ENCODE measurements around the gene ENPP4.
A peak's percentile ranks its signal among the peaks of the same experiment; 100 is the strongest.
"Not testable (repeated sequence)": the region's sequence is repeated elsewhere in the genome, so short reads cannot be mapped to it uniquely, and the experiment has no call there.

Gene ENPP4

GRCh38 chr6:46129629-46130511 lies at the start of gene ENPP4:
ENPP4 (plus strand) TSS chr6:46129989; CDS start chr6:46139584, 9,595 bp downstream.
- DNase-seq (ENCODE audit: low spot score) = peak; percentile 97

- DNase-seq (ENCODE audit: low spot score) = no peak
Measured at GRCh38 chr6:46080111-46080510, 49.7 kb upstream of the ENPP4 start.

GRCh38 chr6:46085688-46086087 lies 44.1 kb upstream of the ENPP4 start:
- DNase-seq (ENCODE audit: low spot score) = not testable (repeated sequence)

- DNase-seq (ENCODE audit: low spot score) = peak; percentile 74
Measured at GRCh38 chr6:46090115-46091079, 39.4 kb upstream of the ENPP4 start.

GRCh38 chr6:46091080-46091478 lies 38.7 kb upstream of the ENPP4 start:
- DNase-seq (ENCODE audit: low spot score) = no peak

- DNase-seq (ENCODE audit: low spot score) = no peak
Measured at GRCh38 chr6:46095251-46095650, 34.5 kb upstream of the ENPP4 start.

- no peak for DNase-seq (ENCODE audit: low spot score)
Measured at GRCh38 chr6:46097366-46097765, 32.4 kb upstream of the ENPP4 start.

GRCh38 chr6:46098678-46099077 lies 31.1 kb upstream of the ENPP4 start:
- DNase-seq (ENCODE audit: low spot score) = no peak

GRCh38 chr6:46099952-46100351 lies 29.8 kb upstream of the ENPP4 start:
- DNase-seq (ENCODE audit: low spot score) = no peak

GRCh38 chr6:46102123-46102522 lies 27.7 kb upstream of the ENPP4 start:
- no peak for DNase-seq (ENCODE audit: low spot score)

- DNase-seq (ENCODE audit: low spot score) = no peak
Measured at GRCh38 chr6:46103441-46104115, 26.2 kb upstream of the ENPP4 start.

GRCh38 chr6:46104209-46104608 lies 25.6 kb upstream of the ENPP4 start:
- no peak for DNase-seq (ENCODE audit: low spot score)

- DNase-seq (ENCODE audit: low spot score) = no peak
Measured at GRCh38 chr6:46105568-46105967, 24.2 kb upstream of the ENPP4 start.

- DNase-seq (ENCODE audit: low spot score) = no peak
Measured at GRCh38 chr6:46113370-46113769, 16.4 kb upstream of the ENPP4 start.

GRCh38 chr6:46115634-46116033 lies 14.2 kb upstream of the ENPP4 start:
- no peak for DNase-seq (ENCODE audit: low spot score)

- DNase-seq (ENCODE audit: low spot score) = no peak
Measured at GRCh38 chr6:46116289-46116688, 13.5 kb upstream of the ENPP4 start.

GRCh38 chr6:46118157-46118556 lies 11.6 kb upstream of the ENPP4 start:
- DNase-seq (ENCODE audit: low spot score) = no peak

- DNase-seq (ENCODE audit: low spot score) = no peak
Measured at GRCh38 chr6:46118836-46119235, 11.0 kb upstream of the ENPP4 start.

- DNase-seq (ENCODE audit: low spot score) = not testable (repeated sequence)
Measured at GRCh38 chr6:46119679-46120078, 10.1 kb upstream of the ENPP4 start.

- DNase-seq (ENCODE audit: low spot score) = no peak
Measured at GRCh38 chr6:46128476-46128875, 1.3 kb upstream of the ENPP4 start.

GRCh38 chr6:46129291-46129628 lies 529 bp upstream of the ENPP4 start:
- no peak for DNase-seq (ENCODE audit: low spot score)

GRCh38 chr6:46130666-46131065 lies 877 bp downstream of the ENPP4 start:
- DNase-seq (ENCODE audit: low spot score) = no peak

All from cerebellar cortex (tissue), 1 donor.